GM12892 (cell line): Measurements from ENCODE around the gene SETD3.

ENCODE experiments used
- POLR2A ChIP-seq: IDR thresholded peaks from 2 replicates; pipeline ENCODE4 v1.6.1; 2011; ENCODE audit warnings: low read depth, low read length, control low read depth
- POLR2AphosphoS5 ChIP-seq: IDR thresholded peaks from 2 replicates; pipeline ENCODE4 v1.6.1; 2011; ENCODE audit warnings: low read depth, low read length, control low read depth

DNA sequence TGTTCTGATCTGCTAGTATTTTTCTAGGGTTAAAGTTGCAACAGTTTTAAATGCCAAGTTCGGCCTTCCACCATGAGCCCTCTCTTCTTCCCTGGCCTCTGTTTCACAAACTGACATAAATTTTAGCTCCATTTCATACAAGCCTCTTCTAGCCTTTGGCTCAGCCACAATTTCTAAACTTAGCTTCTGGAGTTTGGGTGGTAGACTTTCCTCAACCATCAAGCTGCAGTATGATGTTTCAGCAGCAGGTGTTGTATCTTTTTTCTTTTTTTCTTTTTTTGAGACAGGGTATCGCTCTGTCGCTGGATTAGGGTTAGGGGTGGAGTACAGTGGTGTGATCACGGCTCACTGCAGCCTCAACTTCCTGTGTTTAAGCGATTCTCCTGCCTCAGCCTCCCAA, 29.4 kb downstream of the SETD3 start:
- TF ChIP-seq POLR2AphosphoS5, result no peak
- TF ChIP-seq POLR2A, result no peak
